ENCODE measurements around the gene SLC39A13. TPM values are rescaled to one million over a fixed set of nuclear protein-coding genes. Genes with fewer than 3 reads are reported as not detected.

Gene SLC39A13
- total RNA-seq, 2 experiments from 2014 or later, result 36.6 to 39.2 TPM

- TF ChIP-seq, protein P1, sequence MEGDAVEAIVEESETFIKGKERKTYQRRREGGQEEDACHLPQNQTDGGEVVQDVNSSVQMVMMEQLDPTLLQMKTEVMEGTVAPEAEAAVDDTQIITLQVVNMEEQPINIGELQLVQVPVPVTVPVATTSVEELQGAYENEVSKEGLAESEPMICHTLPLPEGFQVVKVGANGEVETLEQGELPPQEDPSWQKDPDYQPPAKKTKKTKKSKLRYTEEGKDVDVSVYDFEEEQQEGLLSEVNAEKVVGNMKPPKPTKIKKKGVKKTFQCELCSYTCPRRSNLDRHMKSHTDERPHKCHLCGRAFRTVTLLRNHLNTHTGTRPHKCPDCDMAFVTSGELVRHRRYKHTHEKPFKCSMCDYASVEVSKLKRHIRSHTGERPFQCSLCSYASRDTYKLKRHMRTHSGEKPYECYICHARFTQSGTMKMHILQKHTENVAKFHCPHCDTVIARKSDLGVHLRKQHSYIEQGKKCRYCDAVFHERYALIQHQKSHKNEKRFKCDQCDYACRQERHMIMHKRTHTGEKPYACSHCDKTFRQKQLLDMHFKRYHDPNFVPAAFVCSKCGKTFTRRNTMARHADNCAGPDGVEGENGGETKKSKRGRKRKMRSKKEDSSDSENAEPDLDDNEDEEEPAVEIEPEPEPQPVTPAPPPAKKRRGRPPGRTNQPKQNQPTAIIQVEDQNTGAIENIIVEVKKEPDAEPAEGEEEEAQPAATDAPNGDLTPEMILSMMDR (IDR thresholded peaks at IDR 0.05), result no peak
- no peak overlapping the region for H3K4me3 Mint-ChIP-seq
- no peak overlapping the region for H3K27ac Mint-ChIP-seq
- no peak overlapping the region for H3K27ac ChIP-seq (ENCODE audit: low read depth in 1 of 2, low read length in 2 of 2)
- no peaks in the 10 kb centered on the region for H3K27me3 Mint-ChIP-seq
- H3K4me1 ChIP-seq (ENCODE audit: insufficient read depth, low read length), result peaks cover 3% of the 10 kb centered on the region
- ChIA-PET POLR2A (no interaction called here), CTCF (no interaction called here)
- no peak overlapping the region for H3K4me3 ChIP-seq (ENCODE audit: low read length)
- H3K36me3 Mint-ChIP-seq (ENCODE audit: low read depth), result no peaks in the 10 kb centered on the region
- H3K9me3 Mint-ChIP-seq, result no peaks in the 10 kb centered on the region
- intact Hi-C loops (cut with DNase I, micrococcal nuclease), result no loop called here
- no peak for ATAC-seq (ENCODE audit: poor library complexity)
- peaks cover 0 to 10% of the 10 kb centered on the region in 2 experiments for H3K9me3 ChIP-seq (ENCODE audit: control insufficient read depth in 1 of 2, insufficient read depth in 1 of 2, low read length in 2 of 2)
- no peaks in the 10 kb centered on the region for H3K4me1 Mint-ChIP-seq (ENCODE audit: low read depth)
- H3K27me3 ChIP-seq (ENCODE audit: control insufficient read depth in 1 of 2, insufficient read depth in 2 of 2, low read length in 2 of 2), result no peaks in the 10 kb centered on the region
- no peak for DNase-seq
- no peaks in the 10 kb centered on the region for H3K36me3 ChIP-seq (ENCODE audit: insufficient read depth, low read length)
Measured at GRCh38 chr11:47438721-47439120, 30.3 kb downstream of the SLC39A13 start.

DNA sequence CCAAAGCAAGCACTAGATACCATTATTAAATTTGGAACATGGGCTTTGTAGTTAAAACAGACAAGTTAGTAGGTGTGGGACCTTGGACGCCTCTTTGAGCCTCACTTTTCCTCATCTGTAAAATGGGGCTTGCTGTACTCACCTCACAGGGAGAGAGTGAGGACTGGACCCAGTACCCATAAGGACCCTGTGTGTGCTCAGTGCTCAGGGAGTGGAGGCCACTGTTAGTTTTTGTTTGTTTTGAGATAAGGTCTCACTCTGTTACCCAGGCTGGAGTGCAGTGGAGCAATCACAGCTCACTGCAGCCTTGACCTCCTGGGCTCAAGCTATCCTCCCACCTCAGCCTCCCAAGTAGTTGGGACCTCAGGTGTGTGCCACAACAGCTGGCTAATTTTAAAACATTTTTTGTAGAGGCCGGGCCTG is 31.7 kb downstream of the SLC39A13 start:
- CTCF ChIA-PET, result no interaction called here
- POLR2A ChIA-PET, result no interaction called here
- Histone ChIP-seq H3K9me3 (ENCODE audit: control insufficient read depth in 1 of 2, insufficient read depth in 1 of 2, low read length in 2 of 2) (peaks cover 0 to 10% of the 10 kb centered on the region in 2 experiments), H3K4me1 (ENCODE audit: insufficient read depth, low read length) (peaks cover 3% of the 10 kb centered on the region), H3K27ac (ENCODE audit: low read depth in 1 of 2, low read length in 2 of 2) (no peak overlapping the region), H3K36me3 (ENCODE audit: insufficient read depth, low read length) (no peaks in the 10 kb centered on the region), H3K4me3 (ENCODE audit: low read length) (no peak overlapping the region), H3K27me3 (ENCODE audit: control insufficient read depth in 1 of 2, insufficient read depth in 2 of 2, low read length in 2 of 2) (no peaks in the 10 kb centered on the region)
- Mint-ChIP-seq H3K4me3 (no peak overlapping the region), H3K27ac (no peak overlapping the region), H3K27me3 (no peaks in the 10 kb centered on the region), H3K4me1 (ENCODE audit: low read depth) (no peaks in the 10 kb centered on the region), H3K36me3 (ENCODE audit: low read depth) (no peaks in the 10 kb centered on the region), H3K9me3 (no peaks in the 10 kb centered on the region)
- intact Hi-C loops (cut with DNase I, micrococcal nuclease), result no loop called here
- no peak for DNase-seq
- no peak for ATAC-seq (ENCODE audit: poor library complexity)
- TF ChIP-seq, protein P1 (IDR thresholded peaks at IDR 0.05), result no peak

DNA sequence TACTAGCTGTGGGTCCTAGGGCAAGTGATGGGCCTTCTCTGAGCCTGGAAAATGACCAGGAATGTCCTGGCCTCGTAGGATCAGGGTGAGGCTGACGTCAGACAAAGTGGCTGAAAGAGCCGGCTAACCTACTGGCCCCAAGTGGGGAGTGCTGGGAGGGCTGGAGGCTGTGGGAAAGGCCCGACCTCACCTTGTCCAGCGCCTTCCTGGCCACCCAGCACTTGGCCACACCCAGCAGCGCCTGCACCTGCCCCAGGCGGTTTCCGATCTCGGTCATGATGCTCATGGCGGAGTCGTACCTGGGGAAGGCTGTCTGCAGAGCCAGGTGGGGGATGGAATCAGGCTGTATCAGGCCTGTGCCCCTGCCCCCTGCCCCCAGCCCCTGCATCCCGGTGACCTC is 33.0 kb downstream of the SLC39A13 start:
- Mint-ChIP-seq H3K9me3 (no peaks in the 10 kb centered on the region), H3K36me3 (ENCODE audit: low read depth) (no peaks in the 10 kb centered on the region), H3K4me3 (no peak overlapping the region), H3K4me1 (ENCODE audit: low read depth) (no peaks in the 10 kb centered on the region), H3K27me3 (no peaks in the 10 kb centered on the region), H3K27ac (no peak overlapping the region)
- intact Hi-C loops (cut with DNase I, micrococcal nuclease), result no loop called here
- no peak for ATAC-seq (ENCODE audit: poor library complexity)
- ChIA-PET CTCF (no interaction called here), POLR2A (no interaction called here)
- Histone ChIP-seq H3K4me1 (ENCODE audit: insufficient read depth, low read length) (peaks cover 3% of the 10 kb centered on the region), H3K9me3 (ENCODE audit: control insufficient read depth in 1 of 2, insufficient read depth in 1 of 2, low read length in 2 of 2) (peaks cover 0 to 10% of the 10 kb centered on the region in 2 experiments), H3K27ac (ENCODE audit: low read depth in 1 of 2, low read length in 2 of 2) (no peak overlapping the region), H3K27me3 (ENCODE audit: control insufficient read depth in 1 of 2, insufficient read depth in 2 of 2, low read length in 2 of 2) (no peaks in the 10 kb centered on the region), H3K36me3 (ENCODE audit: insufficient read depth, low read length) (no peaks in the 10 kb centered on the region), H3K4me3 (ENCODE audit: low read length) (no peak overlapping the region)
- DNase-seq, result no peak
- TF ChIP-seq, protein P1 (IDR thresholded peaks at IDR 0.05), result no peak

Measured in CD4-positive, alpha-beta T cell (primary cell).